Spleen (tissue), 13 donors: Measurements from ENCODE around the gene SCGB1D1. TPM values are rescaled to one million over a fixed set of nuclear protein-coding genes. Genes with fewer than 3 reads are reported as not detected.
A peak's percentile ranks its signal among the peaks of the same experiment; 100 is the strongest.

Experiments
- DNase-seq: peaks from one replicate; pipeline ENCODE4 v3.0.0-alpha.2; 2020
- H3K27ac ChIP-seq, 8 donors: fragments of 200-600 bp; sonication (generic) in 7 of 8; 1 replicate in 4 of 8; 2 replicates in 4 of 8; pipeline versions ENCODE4 v1.5.0 to v1.8.0; 2016 to 2021; ENCODE audit warnings: inconsistent platforms in 4 of 8, mild to moderate bottlenecking in 4 of 8, moderate library complexity in 1 of 8
- H3K27me3 ChIP-seq, 7 donors: fragments of 200-600 bp; sonication (generic) in 6 of 7; replicated peaks in 1 of 7; 1 replicate in 4 of 7; 2 replicates in 3 of 7; pipeline versions ENCODE4 v1.5.0 to v1.8.0; 2016 to 2021; ENCODE audit warnings: inconsistent platforms in 3 of 7, mild to moderate bottlenecking in 1 of 7
- H3K36me3 ChIP-seq, 6 donors: fragments of 200-600 bp; sonication (generic) in 5 of 6; 1 replicate in 4 of 6; 2 replicates in 2 of 6; pipeline versions ENCODE4 v1.5.0 to v1.8.0; 2016 to 2021; ENCODE audit warnings: inconsistent platforms in 2 of 6
- H3K4me1 ChIP-seq, 6 donors: fragments of 200-600 bp; sonication (generic) in 5 of 6; 1 replicate in 3 of 6; 2 replicates in 3 of 6; pipeline versions ENCODE4 v1.5.0 to v1.8.0; 2016 to 2021; ENCODE audit warnings: inconsistent platforms in 3 of 6
- H3K4me3 ChIP-seq, 8 donors: fragments of 200-600 bp; sonication (generic) in 7 of 8; 1 replicate in 4 of 8; 2 replicates in 4 of 8; pipeline versions ENCODE4 v1.5.0 to v1.8.0; 2016 to 2021; ENCODE audit warnings: inconsistent platforms in 4 of 8, mild to moderate bottlenecking in 4 of 8, moderate library complexity in 2 of 8
- H3K9me3 ChIP-seq, 8 donors: fragments of 200-600 bp; sonication (generic) in 7 of 8; 1 replicate in 4 of 8; 2 replicates in 4 of 8; pipeline versions ENCODE4 v1.5.0 to v1.8.0; 2016 to 2021; ENCODE audit warnings: inconsistent platforms in 4 of 8
- POLR2A ChIP-seq, 3 donors: fragments of 450-650 bp; IDR thresholded peaks; one replicate each; pipeline ENCODE4 v1.5.1; 2017; ENCODE audit warnings: antibody characterized with exemption in 3 of 3, mild to moderate bottlenecking in 1 of 3
- POLR2AphosphoS5 ChIP-seq, 3 donors: sonication (generic); formaldehyde crosslinking; IDR thresholded peaks; one replicate each; pipeline ENCODE4 v1.5.1; 2017; ENCODE audit warnings: antibody characterized with exemption in 3 of 3
- WGBS, 5 donors: extraction: QIAGEN DNeasy Blood & Tissue Kit in 3 of 5; methylation state at CpG; one replicate each; pipeline versions ENCODE4 v1.1.5 to v1.1.7; 2013 to 2018; 5-methylcytosine and 5-hydroxymethylcytosine counted together
- intact Hi-C: fragments of 100-400 bp; cut with DNase I; formaldehyde crosslinking; loops from one replicate; pipeline ENCODE4 v1.15.0; 2023; ENCODE audit warnings: low total_unique reads
- long read RNA-seq, 2 donors: transcript quantifications; one replicate each; lab custom pipeline, GENCODE V29; 2026
- polyA plus RNA-seq, 3 donors: library from polyadenylated mRNA; stranded (reverse); fragments of 200-250 nt; gene quantifications; one replicate each; pipeline ENCODE4 v1.2.1, GENCODE V29; 2013
- total RNA-seq, 7 donors: library from RNA; depleted of rRNA in 3 of 7; stranded (reverse); fragments of >200 nt in 3 of 7; fragmentation: NEBNext Ultra II Directional in 4 of 7; extraction: Animal tissue kit (Norgen Biotek cat#: 25700) in 4 of 7; gene quantifications; one replicate each; pipeline versions ENCODE4 v1.1.0 to v1.2.1, GENCODE V29; 2016 to 2021
- TF ChIP-seq, protein P1 (sequence below), 11 experiments: fragments of 200-600 bp in 7 of 11; fragments of 450-650 bp in 4 of 11; sonication (generic) in 4 of 11; IDR thresholded peaks in 8 of 11; conservative IDR thresholded peaks in 3 of 11; 1 replicate in 7 of 11; 2 replicates in 4 of 11; pipeline versions ENCODE4 v1.4.0 to v1.8.0; 2016 to 2021; ENCODE audit warnings: antibody characterized with exemption in 11 of 11, inconsistent platforms in 4 of 11, mild to moderate bottlenecking in 1 of 11
- donor health status: healthy with polysubstance abuse.
- donor health status: DM: no; HTN: no; CAD: no; lungs with moderate emphysema.
- donor health status: DM: no; HTN: no; CAD: no.
- donor health status: Bipolar disorder and iron deficiency.
- donor health status: healthy.
- donor health status: DM: no; HTN: no; CAD: no.
- donor health status: DM: yes; HTN: yes; CAD: no.

The SCGB1D1 gene, protein sequence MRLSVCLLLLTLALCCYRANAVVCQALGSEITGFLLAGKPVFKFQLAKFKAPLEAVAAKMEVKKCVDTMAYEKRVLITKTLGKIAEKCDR
- total RNA-seq (not detected), polyA plus RNA-seq (not detected)
- long read RNA-seq, donor 1 = 0 reads
- long read RNA-seq, donor 2 = 0 reads

DNA sequence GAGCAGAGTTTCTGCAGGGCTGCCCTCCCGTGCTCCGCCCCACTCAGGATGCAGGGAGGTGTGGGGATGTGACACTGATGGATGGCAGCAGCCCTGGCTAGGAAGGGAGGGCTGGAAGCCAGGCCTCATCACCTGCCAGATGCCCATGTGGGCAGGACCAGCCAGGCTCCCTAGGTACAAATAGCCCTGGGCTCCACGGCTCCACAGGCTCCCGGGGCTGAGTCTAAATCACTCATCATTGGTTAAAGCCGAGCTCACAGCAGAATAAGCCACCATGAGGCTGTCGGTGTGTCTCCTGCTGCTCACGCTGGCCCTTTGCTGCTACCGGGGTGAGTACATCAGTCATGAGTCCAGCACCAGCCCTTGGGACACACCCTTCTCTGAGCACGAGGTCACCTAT is at the start of gene SCGB1D1:
Gene SCGB1D1 (plus strand): TSS at position 206 of the 400 bp plus-strand sequence. CDS start 69 bp downstream, at position 275.
- H3K36me3 ChIP-seq = no peaks in the 10 kb centered on the region
- H3K9me3 ChIP-seq = no peaks in the 10 kb centered on the region
- H3K4me1 ChIP-seq = no peaks in the 10 kb centered on the region
- H3K27ac ChIP-seq = no peak within 1 kb of the TSS
- WGBS, 5 donors = 68 to 79% (median 71%) methylated on average over 3 to 9 of the region's 9 CpGs
- no peak within 1 kb of the TSS for H3K4me3 ChIP-seq
- peaks cover 0 to 70% (median 6%) of the 10 kb centered on the region in 7 donors for H3K27me3 ChIP-seq
- no peak for DNase-seq
- TF ChIP-seq POLR2AphosphoS5 (IDR thresholded peaks at IDR 0.05) = no peak
- TF ChIP-seq, protein P1, sequence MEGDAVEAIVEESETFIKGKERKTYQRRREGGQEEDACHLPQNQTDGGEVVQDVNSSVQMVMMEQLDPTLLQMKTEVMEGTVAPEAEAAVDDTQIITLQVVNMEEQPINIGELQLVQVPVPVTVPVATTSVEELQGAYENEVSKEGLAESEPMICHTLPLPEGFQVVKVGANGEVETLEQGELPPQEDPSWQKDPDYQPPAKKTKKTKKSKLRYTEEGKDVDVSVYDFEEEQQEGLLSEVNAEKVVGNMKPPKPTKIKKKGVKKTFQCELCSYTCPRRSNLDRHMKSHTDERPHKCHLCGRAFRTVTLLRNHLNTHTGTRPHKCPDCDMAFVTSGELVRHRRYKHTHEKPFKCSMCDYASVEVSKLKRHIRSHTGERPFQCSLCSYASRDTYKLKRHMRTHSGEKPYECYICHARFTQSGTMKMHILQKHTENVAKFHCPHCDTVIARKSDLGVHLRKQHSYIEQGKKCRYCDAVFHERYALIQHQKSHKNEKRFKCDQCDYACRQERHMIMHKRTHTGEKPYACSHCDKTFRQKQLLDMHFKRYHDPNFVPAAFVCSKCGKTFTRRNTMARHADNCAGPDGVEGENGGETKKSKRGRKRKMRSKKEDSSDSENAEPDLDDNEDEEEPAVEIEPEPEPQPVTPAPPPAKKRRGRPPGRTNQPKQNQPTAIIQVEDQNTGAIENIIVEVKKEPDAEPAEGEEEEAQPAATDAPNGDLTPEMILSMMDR (IDR thresholded peaks at IDR 0.05 in 8 of 11, conservative IDR thresholded peaks at IDR 0.05 in 3 of 11) = no peak
- no peak for TF ChIP-seq POLR2A (IDR thresholded peaks at IDR 0.05)
- intact Hi-C loops = no loop called here

DNA sequence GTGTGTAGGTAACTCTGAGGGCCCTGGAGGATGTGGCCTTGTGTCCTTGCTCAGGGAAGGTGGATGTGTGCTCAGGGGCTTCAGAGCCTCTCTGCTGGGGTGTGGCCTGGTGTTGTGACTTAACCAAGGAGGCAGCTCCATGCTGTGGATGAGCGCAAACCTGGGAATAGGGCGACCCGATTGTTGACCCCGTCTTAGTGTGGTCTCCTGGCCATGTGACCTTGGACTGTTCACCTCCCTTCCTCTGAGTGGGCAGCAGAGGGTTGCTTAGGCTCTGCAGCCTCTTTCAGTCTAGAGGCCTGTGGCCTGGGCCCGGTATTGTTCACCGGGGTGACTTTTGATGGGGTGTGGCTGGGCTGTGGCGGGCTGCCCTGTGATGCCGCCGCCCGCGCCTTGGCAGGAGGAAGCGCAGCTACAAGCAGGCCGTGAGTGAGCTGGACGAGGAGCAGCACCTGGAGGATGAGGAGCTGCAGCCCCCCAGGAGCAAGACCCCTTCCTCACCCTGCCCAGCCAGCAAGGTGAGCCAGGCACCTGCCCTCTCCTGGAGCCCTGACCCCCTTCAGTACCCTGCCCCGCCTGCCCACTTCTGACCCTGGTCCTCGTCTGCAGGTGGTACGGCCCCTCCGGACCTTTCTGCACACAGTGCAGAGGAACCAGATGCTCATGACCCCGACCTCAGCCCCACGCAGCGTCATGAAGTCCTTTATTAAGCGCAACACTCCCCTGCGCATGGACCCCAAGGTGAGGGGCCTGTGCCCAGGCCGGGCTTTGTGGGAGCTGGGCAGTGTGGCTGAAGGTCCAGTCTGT is 49.5 kb upstream of the SCGB1D1 start:
- Histone ChIP-seq H3K27ac (no peak overlapping the region), H3K27me3 (no peaks in the 10 kb centered on the region), H3K9me3 (no peaks in the 10 kb centered on the region), H3K36me3 (peaks cover 4 to 99% (median 62%) of the 10 kb centered on the region in 6 donors), H3K4me3 (no peak overlapping the region), H3K4me1 (peaks cover 0 to 11% (median 1%) of the 10 kb centered on the region in 6 donors)
- DNase-seq = peak; percentile 61
- TF ChIP-seq, protein P1 (IDR thresholded peaks at IDR 0.05 in 8 of 11, conservative IDR thresholded peaks at IDR 0.05 in 3 of 11) = no peak
- TF ChIP-seq POLR2AphosphoS5 (IDR thresholded peaks at IDR 0.05) (no peak), POLR2A (IDR thresholded peaks at IDR 0.05) (no peak)
- intact Hi-C loops = no loop called here
- WGBS, 5 donors = 95 to 98% (median 97%) methylated on average over 20 to 24 of the region's 24 CpGs

DNA sequence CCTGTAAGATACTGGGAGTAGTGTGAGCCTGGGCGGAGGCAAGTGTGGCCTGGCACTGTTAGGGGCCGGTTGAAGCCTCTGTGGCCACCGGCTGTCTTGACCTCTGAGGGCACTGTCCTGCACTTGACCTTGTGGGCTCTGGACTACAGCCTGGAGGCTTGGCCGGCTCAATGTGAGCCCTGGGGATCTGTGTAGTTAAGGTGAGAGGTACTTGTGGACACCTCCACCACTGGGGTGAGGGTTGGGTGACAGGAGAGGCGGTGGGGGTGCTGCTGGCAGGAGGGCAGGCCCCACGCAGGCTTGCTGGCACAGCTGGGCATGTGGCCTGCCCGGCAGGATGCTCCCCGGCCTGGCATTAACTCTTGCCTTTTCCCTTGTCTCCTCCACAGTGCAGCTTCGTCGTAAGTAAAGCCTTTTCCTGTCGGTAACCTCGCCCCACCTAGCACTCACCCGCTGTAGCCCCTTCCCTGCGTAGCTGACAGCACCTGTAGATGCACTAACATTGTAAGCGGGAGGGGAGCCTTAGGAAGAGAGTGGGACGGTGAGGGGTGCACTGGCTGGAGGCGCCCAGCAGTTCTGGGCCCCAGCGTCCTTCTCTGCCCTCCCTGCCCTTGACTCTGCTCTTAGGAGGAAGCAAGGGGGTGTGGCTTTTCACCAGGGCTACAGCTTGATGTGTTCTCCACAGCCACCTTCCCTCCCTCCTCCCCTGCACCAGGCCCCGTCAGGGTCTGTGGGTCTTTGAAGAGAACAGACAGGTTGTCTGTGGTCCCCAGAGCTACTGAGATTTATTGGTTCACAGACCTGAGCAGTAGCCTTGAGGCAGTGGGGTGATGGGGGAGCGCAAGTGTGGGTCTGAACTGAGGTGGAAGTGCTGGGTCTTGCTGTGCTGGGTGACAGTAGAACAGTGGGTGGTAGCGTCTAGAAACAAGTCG is 48.6 kb upstream of the SCGB1D1 start:
- H3K4me1 ChIP-seq = peaks cover 0 to 7% (median under 1%) of the 10 kb centered on the region in 6 donors
- WGBS, 5 donors = 82 to 92% (median 83%) methylated on average over 20 to 22 of the region's 22 CpGs
- H3K27me3 ChIP-seq = no peaks in the 10 kb centered on the region
- H3K36me3 ChIP-seq = peaks cover 4 to 100% (median 71%) of the 10 kb centered on the region in 6 donors
- H3K9me3 ChIP-seq = no peaks in the 10 kb centered on the region
- intact Hi-C loops = no loop called here
- H3K27ac ChIP-seq = no peak overlapping the region
- DNase-seq = peak; percentile 54
- H3K4me3 ChIP-seq = no peak overlapping the region
- TF ChIP-seq POLR2AphosphoS5 (IDR thresholded peaks at IDR 0.05) = no peak
- TF ChIP-seq POLR2A (IDR thresholded peaks at IDR 0.05) = no peak
- TF ChIP-seq, protein P1 (IDR thresholded peaks at IDR 0.05 in 8 of 11, conservative IDR thresholded peaks at IDR 0.05 in 3 of 11) = no peak
